8988T (cell line): ENCODE data around the gene NTNG2.
A peak's percentile ranks its signal among the peaks of the same experiment; 100 is the strongest.
"Not testable (repeated sequence)": the region's sequence is repeated elsewhere in the genome, so short reads cannot be mapped to it uniquely, and the experiment has no call there.

Experiments
- DNase-seq: peaks from one replicate; pipeline ENCODE4 v3.0.0; 2011

NTNG2 gene

GRCh38 chr9:132268725-132269352 lies 107.0 kb downstream of the NTNG2 start:
- DNase-seq: no peak

DNA sequence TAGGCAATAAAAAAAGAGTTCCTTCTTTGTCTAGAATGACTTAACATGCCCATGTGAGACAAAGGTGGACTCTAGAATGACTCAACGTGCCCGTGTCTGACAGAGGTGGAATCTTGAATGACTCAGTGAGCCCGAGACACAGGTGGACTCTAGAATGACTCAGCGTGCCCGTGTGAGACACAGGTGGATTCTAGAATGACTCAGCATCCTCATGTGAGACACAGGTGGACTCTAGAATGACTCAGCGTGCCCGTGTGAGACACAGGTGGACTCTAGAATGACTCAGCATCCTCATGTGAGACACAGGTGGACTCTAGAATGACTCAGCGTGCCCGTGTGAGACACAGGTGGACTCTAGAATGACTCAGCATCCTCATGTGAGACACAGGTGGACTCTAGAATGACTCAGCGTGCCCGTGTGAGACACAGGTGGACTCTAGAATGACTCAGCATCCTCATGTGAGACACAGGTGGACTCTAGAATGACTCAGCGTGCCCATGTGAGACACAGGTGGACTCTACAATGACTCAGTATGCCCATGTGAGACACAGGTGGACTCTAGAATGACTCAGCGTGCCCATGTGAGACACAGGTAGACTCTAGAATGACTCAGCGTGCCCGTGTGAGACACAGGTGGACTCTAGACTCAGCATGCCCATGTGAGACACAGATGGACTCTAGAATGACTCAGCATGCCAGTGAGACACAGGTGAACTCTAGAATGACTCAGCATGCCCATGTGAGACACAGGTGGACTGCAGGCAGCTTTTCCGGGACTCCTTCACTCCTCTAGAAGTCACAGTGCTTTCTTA lies 108.1 kb downstream of the NTNG2 start:
- not testable (repeated sequence) for DNase-seq

DNA sequence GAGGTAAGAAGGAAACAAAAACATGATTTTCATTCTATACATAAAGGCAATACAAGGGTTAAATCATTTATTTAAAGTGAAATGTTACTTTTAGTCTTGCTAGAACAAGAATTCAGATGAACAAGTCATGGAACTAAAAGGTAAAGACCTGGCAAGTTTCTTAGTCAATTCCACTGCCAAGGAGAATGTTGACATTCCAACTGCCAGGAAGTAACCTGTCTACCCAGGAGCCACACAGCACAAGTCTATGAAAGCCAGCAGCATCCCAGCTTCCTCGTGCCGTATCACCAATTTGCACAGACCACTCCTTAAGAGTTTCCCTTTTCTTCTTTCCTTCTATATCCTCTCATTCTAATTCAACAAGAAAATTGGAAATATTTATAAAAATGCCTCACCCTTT lies 113.0 kb downstream of the NTNG2 start:
- DNase-seq: no peak

- DNase-seq: no peak
Observed at GRCh38 chr9:132283165-132283564, 121.3 kb downstream of the NTNG2 start.

GRCh38 chr9:132283863-132284262 lies 122.0 kb downstream of the NTNG2 start:
- DNase-seq: peak; percentile 32

DNA sequence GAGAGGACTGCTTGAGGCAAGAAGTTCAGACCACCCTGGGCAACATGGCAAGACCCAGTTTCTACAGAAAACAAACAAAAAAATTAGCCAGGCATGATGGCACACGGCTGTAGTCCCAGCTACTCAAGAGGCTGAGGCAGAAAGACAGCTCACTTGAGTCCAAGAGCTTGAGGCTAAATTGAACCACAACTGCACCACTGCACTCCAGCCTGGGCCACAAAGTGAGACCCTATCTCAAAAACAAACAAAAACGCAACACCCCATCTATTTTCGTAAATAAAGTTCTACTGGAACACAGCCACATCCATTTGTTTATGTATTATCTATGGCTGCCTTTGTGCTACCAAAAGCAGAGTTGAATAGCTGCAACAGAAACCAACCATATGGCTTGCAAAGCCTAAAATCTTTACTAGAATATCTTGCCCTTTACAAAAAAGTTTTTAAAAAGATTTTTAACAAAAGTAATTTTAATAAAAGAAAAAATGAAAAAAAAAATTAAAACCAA lies 125.5 kb downstream of the NTNG2 start:
- DNase-seq: no peak

- DNase-seq: no peak
Observed at GRCh38 chr9:132288361-132288760, 126.5 kb downstream of the NTNG2 start.

- DNase-seq: no peak
Observed at GRCh38 chr9:132288966-132289365, 127.1 kb downstream of the NTNG2 start.

DNA sequence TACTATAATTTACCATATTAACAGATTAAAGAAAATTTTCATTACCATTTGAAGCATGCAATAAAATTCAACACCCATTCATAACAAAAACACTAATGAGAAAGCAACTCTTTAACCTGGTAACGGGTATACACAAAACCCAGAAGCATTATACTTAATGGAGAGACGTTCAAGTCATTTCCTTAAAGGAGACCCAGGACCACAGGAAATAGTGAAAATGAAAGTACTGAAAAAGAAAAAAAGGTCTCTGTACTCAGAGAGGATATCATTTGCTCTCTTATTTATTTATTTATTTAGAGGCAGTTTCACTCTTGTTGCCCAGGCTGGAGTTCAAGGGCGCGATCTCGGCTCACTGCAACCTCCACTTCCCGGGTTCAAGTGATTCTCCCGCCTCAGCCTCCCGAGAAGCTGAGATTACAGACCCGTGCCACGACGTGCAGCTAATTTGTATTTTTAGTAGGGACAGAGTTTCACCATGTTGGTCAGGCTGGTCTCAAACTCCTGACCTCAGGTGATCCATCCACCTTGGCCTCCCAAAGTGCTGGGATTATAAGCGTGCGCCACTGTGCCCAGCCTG lies 131.4 kb downstream of the NTNG2 start:
- DNase-seq: no peak
